ENCODE results near the gene PTGDR2. TPM values are rescaled to one million over a fixed set of nuclear protein-coding genes. Genes with fewer than 3 reads are reported as not detected.

The PTGDR2 gene
- total and polyA plus RNA-seq, 4 donors: 1.2 to 3.8 (median 2.5) TPM

GRCh38 chr11:60842668-60843600 lies 12.8 kb downstream of the PTGDR2 start:
- WGBS (ENCODE audit: insufficient coverage): 6% methylated on average over 16 of the region's 23 CpGs
- Histone ChIP-seq H3K27ac (ENCODE audit: low read depth, low read length) (no peak overlapping the region), H3K4me1 (ENCODE audit: control insufficient read depth, insufficient read depth, low read length) (peaks cover 48% of the 10 kb centered on the region), H3K36me3 (ENCODE audit: control insufficient read depth, insufficient read depth, low read length) (peaks cover 14% of the 10 kb centered on the region), H3K4me3 (ENCODE audit: low read depth, low read length) (peak overlapping the region; percentile 83), H3K9me3 (ENCODE audit: control insufficient read depth, insufficient read depth, low read length) (no peaks in the 10 kb centered on the region), H3K27me3 (ENCODE audit: control insufficient read depth, insufficient read depth, low read length) (no peaks in the 10 kb centered on the region)
- no peak for DNase-seq (ENCODE audit: low read depth in 4 of 6, low spot score in 6 of 6)

DNA sequence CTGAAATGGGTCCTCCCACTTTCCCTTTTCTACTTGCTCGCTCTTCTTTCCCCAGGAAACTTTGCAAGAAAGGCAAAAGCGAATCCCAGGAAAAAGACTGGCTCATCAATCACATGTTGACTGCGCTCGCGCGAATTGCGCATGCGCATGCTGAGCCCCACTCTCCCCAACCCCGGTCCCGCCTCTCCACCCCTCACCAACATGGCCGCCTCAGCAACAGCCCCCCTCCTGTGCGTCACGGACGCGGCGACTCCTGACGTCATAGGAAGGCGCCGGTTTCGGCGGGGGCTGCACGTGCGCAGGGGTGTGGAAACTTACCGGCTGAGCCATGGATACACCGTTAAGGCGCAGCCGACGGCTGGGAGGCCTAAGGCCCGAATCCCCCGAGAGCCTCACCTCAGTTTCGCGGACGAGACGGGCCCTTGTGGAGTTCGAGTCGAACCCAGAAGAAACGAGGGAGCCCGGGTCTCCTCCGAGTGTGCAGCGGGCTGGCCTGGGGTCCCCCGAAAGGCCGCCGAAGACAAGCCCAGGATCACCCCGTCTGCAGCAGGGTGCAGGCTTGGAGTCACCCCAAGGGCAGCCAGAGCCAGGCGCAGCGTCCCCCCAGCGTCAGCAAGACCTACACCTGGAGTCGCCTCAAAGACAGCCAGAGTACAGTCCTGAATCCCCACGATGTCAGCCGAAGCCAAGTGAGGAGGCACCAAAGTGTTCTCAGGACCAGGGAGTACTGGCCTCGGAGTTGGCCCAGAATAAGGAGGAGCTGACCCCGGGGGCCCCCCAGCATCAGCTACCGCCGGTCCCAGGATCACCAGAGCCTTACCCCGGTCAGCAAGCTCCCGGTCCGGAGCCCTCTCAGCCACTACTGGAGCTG lies 13.7 kb downstream of the PTGDR2 start, which contains the start of gene CCDC86:
Gene CCDC86, plus strand, starts transcription at position 317 of the 871 bp plus-strand sequence. Its CDS starts 12 bp downstream, at position 329.
- under 1% methylated on average over 57 of the region's 57 CpGs for WGBS (ENCODE audit: insufficient coverage)
- Histone ChIP-seq H3K36me3 (ENCODE audit: control insufficient read depth, insufficient read depth, low read length) (peaks cover 7% of the 10 kb centered on the region), H3K9me3 (ENCODE audit: control insufficient read depth, insufficient read depth, low read length) (no peaks in the 10 kb centered on the region), H3K27me3 (ENCODE audit: control insufficient read depth, insufficient read depth, low read length) (no peaks in the 10 kb centered on the region), H3K4me3 (ENCODE audit: low read depth, low read length) (peak within 1 kb of the TSS; percentile 83), H3K4me1 (ENCODE audit: control insufficient read depth, insufficient read depth, low read length) (peaks cover 48% of the 10 kb centered on the region), H3K27ac (ENCODE audit: low read depth, low read length) (peak within 1 kb of the TSS; percentile 89)
- peak; percentile 92 to 99 (median 94) for DNase-seq (ENCODE audit: low read depth in 4 of 6, low spot score in 6 of 6)

- Histone ChIP-seq H3K9me3 (ENCODE audit: control insufficient read depth, insufficient read depth, low read length) (no peaks in the 10 kb centered on the region), H3K4me1 (ENCODE audit: control insufficient read depth, insufficient read depth, low read length) (peaks cover 48% of the 10 kb centered on the region), H3K36me3 (ENCODE audit: control insufficient read depth, insufficient read depth, low read length) (peaks cover 7% of the 10 kb centered on the region), H3K27me3 (ENCODE audit: control insufficient read depth, insufficient read depth, low read length) (no peaks in the 10 kb centered on the region), H3K4me3 (ENCODE audit: low read depth, low read length) (no peak overlapping the region), H3K27ac (ENCODE audit: low read depth, low read length) (peak overlapping the region; percentile 89)
- DNase-seq (ENCODE audit: low read depth in 4 of 6, low spot score in 6 of 6): peak in 3 of 6 donors; percentile 6 to 88 (median 36)
- WGBS (ENCODE audit: insufficient coverage): 62% methylated on average over 8 of the region's 14 CpGs
Observed at GRCh38 chr11:60840470-60841430, 15.0 kb downstream of the PTGDR2 start.

DNA sequence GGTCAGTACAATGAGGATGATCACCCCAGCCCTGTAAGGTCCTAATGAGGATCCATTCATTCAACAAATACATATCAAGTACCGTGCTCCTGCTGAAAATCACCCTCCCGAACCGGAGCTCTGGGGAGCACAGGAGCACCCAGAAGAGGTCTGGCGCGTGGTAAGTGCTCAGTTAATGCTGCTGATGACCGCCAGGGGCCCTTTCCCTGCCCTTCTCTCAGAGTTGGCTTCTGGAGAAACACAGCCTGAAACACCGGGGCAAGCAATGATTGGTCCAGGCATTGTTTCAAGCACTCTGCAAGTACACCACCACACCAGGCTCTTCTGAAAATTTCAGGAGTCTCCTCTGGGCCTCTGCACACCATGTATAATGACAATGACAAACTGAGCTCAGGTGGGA lies 17.6 kb downstream of the PTGDR2 start:
- Histone ChIP-seq H3K36me3 (ENCODE audit: control insufficient read depth, insufficient read depth, low read length) (no peaks in the 10 kb centered on the region), H3K27ac (ENCODE audit: low read depth, low read length) (no peak overlapping the region), H3K4me1 (ENCODE audit: control insufficient read depth, insufficient read depth, low read length) (peaks cover 28% of the 10 kb centered on the region), H3K4me3 (ENCODE audit: low read depth, low read length) (no peak overlapping the region), H3K9me3 (ENCODE audit: control insufficient read depth, insufficient read depth, low read length) (no peaks in the 10 kb centered on the region), H3K27me3 (ENCODE audit: control insufficient read depth, insufficient read depth, low read length) (no peaks in the 10 kb centered on the region)
- DNase-seq (ENCODE audit: low read depth in 4 of 6, low spot score in 6 of 6): no peak
- 47% methylated on average over 7 of the region's 7 CpGs for WGBS (ENCODE audit: insufficient coverage)

DNA sequence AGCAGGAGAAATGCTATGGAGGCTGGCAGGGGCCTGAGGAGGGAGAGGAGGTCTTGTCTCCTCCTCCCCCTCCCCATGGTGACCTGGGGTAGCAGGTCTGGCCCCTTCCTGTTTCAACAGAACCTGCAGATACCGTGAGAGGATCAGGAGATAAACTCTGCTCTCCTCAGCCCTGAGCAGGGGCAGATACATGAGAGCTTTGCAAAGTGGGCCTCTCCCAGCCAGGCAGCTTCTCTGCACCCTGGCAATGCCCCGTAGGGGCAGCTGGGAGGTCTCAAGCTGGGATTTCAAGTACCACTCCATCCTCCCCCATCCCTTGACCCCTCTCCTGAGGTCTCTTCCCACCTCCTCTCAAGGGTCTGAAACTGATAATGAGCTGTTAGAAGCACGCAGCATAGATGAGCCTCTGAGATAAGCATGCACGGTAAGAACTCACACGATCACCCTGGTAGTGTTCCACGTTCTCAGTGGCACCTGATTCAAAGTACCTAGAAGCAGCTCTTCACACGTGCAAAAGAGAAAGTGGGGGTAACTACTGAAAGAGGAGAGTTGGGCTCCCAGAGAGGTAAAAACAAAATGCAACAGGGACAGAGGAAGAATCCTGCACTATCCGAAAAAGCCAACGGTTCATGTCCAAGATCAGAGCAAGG lies 18.8 kb downstream of the PTGDR2 start:
- DNase-seq (ENCODE audit: low read depth in 4 of 6, low spot score in 6 of 6): no peak
- Histone ChIP-seq H3K27ac (ENCODE audit: low read depth, low read length) (no peak overlapping the region), H3K4me1 (ENCODE audit: control insufficient read depth, insufficient read depth, low read length) (peaks cover 21% of the 10 kb centered on the region), H3K36me3 (ENCODE audit: control insufficient read depth, insufficient read depth, low read length) (no peaks in the 10 kb centered on the region), H3K9me3 (ENCODE audit: control insufficient read depth, insufficient read depth, low read length) (no peaks in the 10 kb centered on the region), H3K27me3 (ENCODE audit: control insufficient read depth, insufficient read depth, low read length) (no peaks in the 10 kb centered on the region), H3K4me3 (ENCODE audit: low read depth, low read length) (no peak overlapping the region)
- 82% methylated on average over 9 of the region's 9 CpGs for WGBS (ENCODE audit: insufficient coverage)

DNA sequence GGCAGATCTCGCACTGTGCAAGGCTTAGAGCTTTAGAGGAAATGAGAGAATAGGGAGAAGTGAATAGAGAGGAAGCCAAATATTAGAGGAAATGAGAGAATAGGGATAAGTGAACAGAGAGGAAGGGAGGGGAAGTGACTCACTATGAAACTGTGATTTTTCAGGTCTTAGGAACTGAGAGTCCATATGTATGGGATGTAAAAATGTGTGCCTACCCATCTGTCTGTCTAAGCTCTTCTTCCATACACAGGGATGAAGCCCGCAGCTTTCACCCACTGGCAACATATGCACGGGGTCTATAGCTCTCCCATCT lies 20.3 kb downstream of the PTGDR2 start:
- H3K4me3 ChIP-seq (ENCODE audit: low read depth, low read length): no peak overlapping the region
- WGBS (ENCODE audit: insufficient coverage): 93% methylated on average over 1 of the region's 3 CpGs
- H3K27ac ChIP-seq (ENCODE audit: low read depth, low read length): no peak overlapping the region

DNA sequence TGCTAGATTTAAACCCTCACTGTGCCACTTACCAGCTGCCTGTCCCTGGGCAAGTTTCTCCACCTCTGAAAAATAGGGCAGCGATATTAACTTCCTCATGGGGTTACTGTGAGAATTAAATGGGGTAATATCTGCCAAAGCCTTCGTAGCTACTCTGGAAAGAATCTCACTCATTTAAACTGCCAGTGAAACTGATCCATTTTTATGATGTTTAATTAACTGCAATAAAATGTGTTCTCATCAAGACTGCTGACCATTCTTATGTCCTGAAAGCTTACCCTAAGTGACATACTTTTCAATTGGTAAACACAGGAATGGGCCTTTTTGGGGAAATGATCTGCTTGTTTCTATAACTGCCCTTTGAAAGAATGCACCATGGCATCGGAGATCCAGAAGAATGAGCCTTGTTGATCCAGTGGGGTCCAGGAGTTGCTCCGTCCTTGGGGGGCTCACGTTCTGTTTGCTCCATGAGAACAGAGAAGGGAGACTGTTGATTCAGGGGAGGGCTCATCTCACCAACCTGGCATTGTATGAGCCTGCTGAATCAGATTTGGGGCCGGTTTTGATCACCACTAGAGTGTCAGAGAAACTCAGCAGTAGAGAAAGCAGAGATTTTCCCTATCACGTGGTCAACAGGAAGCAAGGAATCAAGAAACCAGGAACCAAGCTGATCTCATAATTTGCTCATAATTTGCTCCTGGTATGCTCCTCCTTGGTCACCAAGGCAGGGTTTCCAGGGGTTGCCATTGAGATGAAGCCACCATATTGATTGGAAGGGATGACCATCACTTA lies 20.8 kb downstream of the PTGDR2 start:
- no peaks in the 10 kb centered on the region for H3K9me3 ChIP-seq (ENCODE audit: control insufficient read depth, insufficient read depth, low read length)
- WGBS (ENCODE audit: insufficient coverage): 79% methylated on average over 4 of the region's 7 CpGs
- H3K36me3 ChIP-seq (ENCODE audit: control insufficient read depth, insufficient read depth, low read length): no peaks in the 10 kb centered on the region
- no peak overlapping the region for H3K4me3 ChIP-seq (ENCODE audit: low read depth, low read length)
- peak in 1 of 6 donors; percentile 12 for DNase-seq (ENCODE audit: low read depth in 4 of 6, low spot score in 6 of 6)
- no peaks in the 10 kb centered on the region for H3K27me3 ChIP-seq (ENCODE audit: control insufficient read depth, insufficient read depth, low read length)
- H3K4me1 ChIP-seq (ENCODE audit: control insufficient read depth, insufficient read depth, low read length): peaks cover 4% of the 10 kb centered on the region
- H3K27ac ChIP-seq (ENCODE audit: low read depth, low read length): no peak overlapping the region

More for the DNA sequence above, 20.3 kb downstream of the PTGDR2 start:
- H3K36me3 ChIP-seq (ENCODE audit: control insufficient read depth, insufficient read depth, low read length): no peaks in the 10 kb centered on the region
- H3K27me3 ChIP-seq (ENCODE audit: control insufficient read depth, insufficient read depth, low read length): no peaks in the 10 kb centered on the region
- peaks cover 9% of the 10 kb centered on the region for H3K4me1 ChIP-seq (ENCODE audit: control insufficient read depth, insufficient read depth, low read length)
- H3K9me3 ChIP-seq (ENCODE audit: control insufficient read depth, insufficient read depth, low read length): no peaks in the 10 kb centered on the region
- DNase-seq (ENCODE audit: low read depth in 4 of 6, low spot score in 6 of 6): no peak

DNA sequence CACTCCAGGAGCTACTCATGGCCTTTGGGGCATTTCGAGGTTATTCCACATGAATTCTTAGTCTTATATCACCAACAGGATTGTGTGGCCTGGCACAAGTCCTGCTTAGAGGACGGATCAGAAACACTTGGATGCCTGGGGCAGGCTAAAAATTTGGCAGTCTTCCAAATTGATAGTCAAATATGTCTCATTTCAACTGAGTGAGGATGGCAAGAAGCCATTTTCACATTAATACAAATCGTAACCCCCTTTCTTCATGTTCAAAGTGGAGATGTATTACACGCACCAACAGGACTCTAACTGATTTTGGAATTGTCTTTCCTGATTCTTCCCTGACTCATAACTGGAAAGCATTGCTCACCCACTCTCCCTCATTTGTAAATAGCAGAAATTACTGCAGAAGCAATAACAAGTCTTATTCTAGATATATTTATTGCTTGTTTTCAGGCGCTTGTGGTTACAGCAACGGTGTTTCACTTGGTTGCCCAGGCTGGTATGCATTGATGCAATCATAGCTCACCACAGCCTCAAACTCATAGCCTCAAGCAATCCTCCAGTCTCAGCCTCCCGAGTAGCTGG lies 24.2 kb downstream of the PTGDR2 start:
- DNase-seq (ENCODE audit: low read depth in 4 of 6, low spot score in 6 of 6): peak in 2 of 6 donors; percentile 26 to 48
- no peaks in the 10 kb centered on the region for H3K9me3 ChIP-seq (ENCODE audit: control insufficient read depth, insufficient read depth, low read length)
- WGBS (ENCODE audit: insufficient coverage): 77% methylated on average over 2 of the region's 7 CpGs
- H3K4me1 ChIP-seq (ENCODE audit: control insufficient read depth, insufficient read depth, low read length): peaks cover 3% of the 10 kb centered on the region
- no peaks in the 10 kb centered on the region for H3K27me3 ChIP-seq (ENCODE audit: control insufficient read depth, insufficient read depth, low read length)
- H3K36me3 ChIP-seq (ENCODE audit: control insufficient read depth, insufficient read depth, low read length): no peaks in the 10 kb centered on the region
- H3K4me3 ChIP-seq (ENCODE audit: low read depth, low read length): no peak overlapping the region
- H3K27ac ChIP-seq (ENCODE audit: low read depth, low read length): no peak overlapping the region
